Dendritic cell treated with granulocyte-macrophage colony-stimulating factor and Interleukin-4, amounts not matched to agents 40 ng/mL and 50 ng/mL, for 4 days (primary cell): Measurements from ENCODE around the gene CHCHD2.
"Not testable (repeated sequence)": the region's sequence is repeated elsewhere in the genome, so short reads cannot be mapped to it uniquely, and the experiment has no call there.

ENCODE experiments used
- H3K27ac Mint-ChIP-seq: one replicate; pipeline ENCODE4 v1.8.0; 2022; ENCODE audit warnings: mild to moderate bottlenecking, mixed read lengths
- H3K27me3 Mint-ChIP-seq: one replicate; pipeline ENCODE4 v1.8.0; 2022; ENCODE audit warnings: mild to moderate bottlenecking, mixed read lengths
- H3K36me3 Mint-ChIP-seq: one replicate; pipeline ENCODE4 v1.8.0; 2022; ENCODE audit warnings: low read depth, mixed read lengths
- H3K4me1 Mint-ChIP-seq: one replicate; pipeline ENCODE4 v1.8.0; 2022; ENCODE audit warnings: low read depth, mixed read lengths
- H3K4me3 Mint-ChIP-seq: one replicate; pipeline ENCODE4 v1.8.0; 2022; ENCODE audit warnings: mild to moderate bottlenecking, moderate library complexity, mixed read lengths
- H3K9me3 Mint-ChIP-seq: one replicate; pipeline ENCODE4 v1.8.0; 2022; ENCODE audit warnings: mixed read lengths
- intact Hi-C: fragments of 100-400 bp; cut with micrococcal nuclease; formaldehyde crosslinking; loops from one replicate; pipeline ENCODE4 v1.15.0; 2022

CHCHD2 gene

GRCh38 chr7:56098187-56099008 lies 7.9 kb downstream of the CHCHD2 start:
- H3K4me1 Mint-ChIP-seq, H3K9me3 Mint-ChIP-seq, H3K27ac Mint-ChIP-seq, H3K4me3 Mint-ChIP-seq, intact Hi-C loops, H3K27me3 Mint-ChIP-seq: not testable (repeated sequence)
- H3K36me3 Mint-ChIP-seq, result peaks cover 50% of the 10 kb centered on the region

DNA sequence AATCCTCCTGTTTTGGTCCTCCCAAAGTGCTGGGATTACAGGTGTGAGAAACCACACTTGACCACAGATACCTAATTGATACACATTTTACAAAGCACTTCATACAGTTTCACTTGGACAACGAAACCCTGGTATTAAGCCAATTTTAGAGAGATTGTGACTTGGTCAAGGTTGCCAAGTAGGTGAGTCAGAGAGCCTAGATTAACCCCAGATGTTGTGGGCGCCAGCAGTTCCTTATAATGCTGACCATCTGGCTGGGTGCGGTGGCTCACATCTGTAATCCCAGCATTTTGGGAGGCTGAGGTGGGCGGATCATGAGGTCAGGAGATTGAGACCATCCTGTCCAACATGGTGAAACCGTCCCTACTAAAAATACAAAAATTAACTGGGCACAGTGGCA lies 8.6 kb downstream of the CHCHD2 start:
- no peaks in the 10 kb centered on the region for H3K9me3 Mint-ChIP-seq
- intact Hi-C loops, result no loop called here
- peaks cover 44% of the 10 kb centered on the region for H3K36me3 Mint-ChIP-seq
- H3K27me3 Mint-ChIP-seq, result no peaks in the 10 kb centered on the region
- no peaks in the 10 kb centered on the region for H3K4me1 Mint-ChIP-seq
- H3K27ac Mint-ChIP-seq, result no peak overlapping the region
- no peak overlapping the region for H3K4me3 Mint-ChIP-seq

GRCh38 chr7:56092789-56093531 lies 13.3 kb downstream of the CHCHD2 start, which contains the start of gene PHKG1:
Gene PHKG1, minus strand, starts transcription at chr7:56092952. Its CDS starts 4,011 bp downstream, at chr7:56088941.
- no peak within 1 kb of the TSS for H3K4me3 Mint-ChIP-seq
- intact Hi-C loops, result no loop called here
- no peaks in the 10 kb centered on the region for H3K9me3 Mint-ChIP-seq
- H3K4me1 Mint-ChIP-seq, result no peaks in the 10 kb centered on the region
- H3K27me3 Mint-ChIP-seq, result no peaks in the 10 kb centered on the region
- H3K36me3 Mint-ChIP-seq, result peaks cover 21% of the 10 kb centered on the region
- no peak within 1 kb of the TSS for H3K27ac Mint-ChIP-seq

GRCh38 chr7:56092388-56092787 lies 13.9 kb downstream of the CHCHD2 start:
- H3K9me3 Mint-ChIP-seq, H3K4me1 Mint-ChIP-seq, intact Hi-C loops, H3K27me3 Mint-ChIP-seq, H3K27ac Mint-ChIP-seq, H3K4me3 Mint-ChIP-seq: not testable (repeated sequence)
- H3K36me3 Mint-ChIP-seq, result peaks cover 26% of the 10 kb centered on the region

- Mint-ChIP-seq H3K36me3 (peaks cover 34% of the 10 kb centered on the region), H3K4me3 (no peak overlapping the region), H3K27me3 (no peaks in the 10 kb centered on the region), H3K9me3 (no peaks in the 10 kb centered on the region), H3K27ac (no peak overlapping the region), H3K4me1 (no peaks in the 10 kb centered on the region)
- intact Hi-C loops, result no loop called here
These were observed 14.7 kb downstream of the CHCHD2 start for GRCh38 chr7:56091591-56091990.

- Mint-ChIP-seq H3K27ac (no peak overlapping the region), H3K9me3 (no peaks in the 10 kb centered on the region), H3K36me3 (peaks cover 64% of the 10 kb centered on the region), H3K4me3 (no peak overlapping the region), H3K4me1 (no peaks in the 10 kb centered on the region), H3K27me3 (no peaks in the 10 kb centered on the region)
- intact Hi-C loops, result no loop called here
These were observed 18.8 kb downstream of the CHCHD2 start for GRCh38 chr7:56087445-56087844.

DNA sequence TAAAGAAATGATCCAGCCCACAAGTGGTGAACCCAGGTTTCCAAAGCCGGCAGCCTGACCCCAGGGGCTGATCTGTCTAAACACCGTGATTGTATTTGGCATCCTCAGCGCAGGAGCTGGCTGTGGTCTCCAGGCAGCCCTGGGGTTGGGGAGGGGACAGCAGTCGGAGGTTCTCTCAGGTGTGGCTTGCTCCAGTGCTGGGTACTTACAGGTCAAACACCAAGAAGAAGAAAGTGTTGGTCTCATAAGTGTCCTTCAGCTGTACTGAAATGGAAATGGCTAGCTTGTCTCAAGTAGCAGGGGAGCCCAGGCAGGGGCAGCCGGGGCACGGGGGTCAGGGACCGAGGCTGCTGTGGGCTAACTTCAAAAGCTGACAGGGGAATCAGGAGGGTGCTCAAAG lies 19.5 kb downstream of the CHCHD2 start:
- intact Hi-C loops, result no loop called here
- Mint-ChIP-seq H3K27ac (no peak overlapping the region), H3K27me3 (no peaks in the 10 kb centered on the region), H3K9me3 (no peaks in the 10 kb centered on the region), H3K4me1 (no peaks in the 10 kb centered on the region), H3K4me3 (no peak overlapping the region), H3K36me3 (peaks cover 71% of the 10 kb centered on the region)

DNA sequence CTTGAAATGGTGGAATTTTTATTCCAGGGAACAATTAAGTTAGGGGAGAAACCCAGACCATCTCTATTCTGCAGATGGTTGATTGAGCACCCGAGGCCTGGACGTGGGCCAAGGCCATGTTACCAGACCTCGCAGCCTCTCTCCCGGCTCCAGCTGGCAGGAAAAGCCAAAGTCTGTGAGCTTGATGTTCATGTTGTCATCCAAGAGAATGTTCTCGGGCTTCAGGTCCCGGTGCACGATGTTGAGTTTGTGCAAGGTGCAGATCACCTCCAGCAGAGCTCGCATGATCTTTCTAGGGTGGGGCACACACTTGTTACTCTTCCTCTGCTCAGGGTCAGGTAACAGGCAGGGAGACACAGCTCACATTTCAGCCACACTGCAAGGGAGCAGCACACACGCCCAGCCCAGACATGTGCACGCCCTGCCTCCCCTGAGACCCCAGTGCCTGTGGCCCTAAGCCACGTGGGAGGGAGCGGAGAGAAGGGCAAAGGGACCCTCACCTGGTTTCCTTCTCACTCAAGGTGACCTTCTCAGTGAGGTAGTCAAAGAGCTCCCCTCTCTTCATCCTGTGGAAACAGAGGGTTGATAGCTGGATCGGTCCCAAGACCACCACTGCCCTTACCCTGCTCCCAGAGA lies 23.0 kb downstream of the CHCHD2 start:
- no peaks in the 10 kb centered on the region for H3K27me3 Mint-ChIP-seq
- no peaks in the 10 kb centered on the region for H3K9me3 Mint-ChIP-seq
- H3K4me3 Mint-ChIP-seq, result no peak overlapping the region
- peaks cover 93% of the 10 kb centered on the region for H3K36me3 Mint-ChIP-seq
- H3K27ac Mint-ChIP-seq, result no peak overlapping the region
- intact Hi-C loops, result loop anchor here (5.0 kb wide), 1 partner anchor 806 kb away; no protein-coding TSS in a partner anchor
- no peaks in the 10 kb centered on the region for H3K4me1 Mint-ChIP-seq

GRCh38 chr7:56081626-56082340 lies 24.5 kb downstream of the CHCHD2 start:
- Mint-ChIP-seq H3K36me3 (peaks cover 92% of the 10 kb centered on the region), H3K4me1 (no peaks in the 10 kb centered on the region), H3K27me3 (no peaks in the 10 kb centered on the region), H3K9me3 (no peaks in the 10 kb centered on the region), H3K27ac (no peak overlapping the region), H3K4me3 (no peak overlapping the region)
- intact Hi-C loops, result loop anchor here (5.0 kb wide), 1 partner anchor 804 kb away; no protein-coding TSS in a partner anchor

- H3K4me3 Mint-ChIP-seq, H3K4me1 Mint-ChIP-seq, H3K27me3 Mint-ChIP-seq, H3K9me3 Mint-ChIP-seq: not testable (repeated sequence)
- intact Hi-C loops, result loop anchor here (5.0 kb wide), 1 partner anchor 804 kb away; no protein-coding TSS in a partner anchor
- peak overlapping the region; percentile 7 for H3K27ac Mint-ChIP-seq
- peaks cover 90% of the 10 kb centered on the region for H3K36me3 Mint-ChIP-seq
These were observed 25.4 kb downstream of the CHCHD2 start for GRCh38 chr7:56080726-56081435.

- Mint-ChIP-seq H3K9me3 (no peaks in the 10 kb centered on the region), H3K27ac (no peak overlapping the region), H3K27me3 (no peaks in the 10 kb centered on the region), H3K36me3 (peaks cover 93% of the 10 kb centered on the region), H3K4me3 (no peak overlapping the region), H3K4me1 (no peaks in the 10 kb centered on the region)
- intact Hi-C loops, result loop anchor here (5.0 kb wide), 1 partner anchor 802 kb away; no protein-coding TSS in a partner anchor
These were observed 26.7 kb downstream of the CHCHD2 start for GRCh38 chr7:56079450-56080185.

GRCh38 chr7:56078196-56078595 lies 28.1 kb downstream of the CHCHD2 start:
- intact Hi-C loops, result no loop called here
- H3K27ac Mint-ChIP-seq, result no peak overlapping the region
- H3K4me3 Mint-ChIP-seq, result no peak overlapping the region
- no peaks in the 10 kb centered on the region for H3K27me3 Mint-ChIP-seq
- no peaks in the 10 kb centered on the region for H3K9me3 Mint-ChIP-seq
- H3K36me3 Mint-ChIP-seq, result peaks cover 95% of the 10 kb centered on the region
- peaks cover 6% of the 10 kb centered on the region for H3K4me1 Mint-ChIP-seq
